Upper lobe of left lung (tissue), 4 donors: ENCODE results near the gene CYP26A1.

Source experiments
- POLR2A ChIP-seq, 4 donors: fragments of 450-650 bp; IDR thresholded peaks; one replicate each; pipeline ENCODE4 v1.5.1; 2016 to 2017; ENCODE audit warnings: antibody characterized with exemption in 4 of 4, mild to moderate bottlenecking in 2 of 4
- POLR2AphosphoS5 ChIP-seq, 2 donors: sonication (generic); formaldehyde crosslinking; IDR thresholded peaks; one replicate each; pipeline ENCODE4 v1.5.1; 2017; ENCODE audit warnings: antibody characterized with exemption in 2 of 2
- TF ChIP-seq, protein P1 (sequence below), 6 experiments: fragments of 450-650 bp in 4 of 6; fragments of 200-600 bp in 2 of 6; sonication (generic) in 2 of 6; IDR thresholded peaks; one replicate each; pipeline ENCODE4 v1.5.1; 2016 to 2019; ENCODE audit warnings: antibody characterized with exemption in 6 of 6

DNA sequence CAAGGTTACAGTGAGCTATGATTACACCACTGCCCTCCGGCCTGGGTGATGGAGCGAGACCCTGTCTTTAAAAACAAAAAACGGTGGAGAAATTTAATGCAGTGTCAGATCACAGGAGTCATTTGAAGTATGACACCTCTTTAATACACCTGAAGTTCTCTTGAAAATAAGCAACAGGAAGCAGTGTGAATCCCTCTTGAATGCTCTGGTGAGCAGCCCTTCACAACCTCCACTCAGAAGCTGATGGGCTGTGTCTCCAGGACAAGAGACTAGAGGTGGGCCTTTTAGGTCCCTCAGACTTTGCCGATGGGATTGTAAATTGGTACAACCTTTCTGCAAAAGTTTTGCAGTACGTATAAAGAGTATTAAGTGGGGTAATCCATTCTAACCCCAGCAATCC is 50.1 kb downstream of the CYP26A1 start:
- TF ChIP-seq POLR2A (IDR thresholded peaks at IDR 0.05) (no peak), POLR2AphosphoS5 (IDR thresholded peaks at IDR 0.05) (no peak)
- TF ChIP-seq, protein P1, sequence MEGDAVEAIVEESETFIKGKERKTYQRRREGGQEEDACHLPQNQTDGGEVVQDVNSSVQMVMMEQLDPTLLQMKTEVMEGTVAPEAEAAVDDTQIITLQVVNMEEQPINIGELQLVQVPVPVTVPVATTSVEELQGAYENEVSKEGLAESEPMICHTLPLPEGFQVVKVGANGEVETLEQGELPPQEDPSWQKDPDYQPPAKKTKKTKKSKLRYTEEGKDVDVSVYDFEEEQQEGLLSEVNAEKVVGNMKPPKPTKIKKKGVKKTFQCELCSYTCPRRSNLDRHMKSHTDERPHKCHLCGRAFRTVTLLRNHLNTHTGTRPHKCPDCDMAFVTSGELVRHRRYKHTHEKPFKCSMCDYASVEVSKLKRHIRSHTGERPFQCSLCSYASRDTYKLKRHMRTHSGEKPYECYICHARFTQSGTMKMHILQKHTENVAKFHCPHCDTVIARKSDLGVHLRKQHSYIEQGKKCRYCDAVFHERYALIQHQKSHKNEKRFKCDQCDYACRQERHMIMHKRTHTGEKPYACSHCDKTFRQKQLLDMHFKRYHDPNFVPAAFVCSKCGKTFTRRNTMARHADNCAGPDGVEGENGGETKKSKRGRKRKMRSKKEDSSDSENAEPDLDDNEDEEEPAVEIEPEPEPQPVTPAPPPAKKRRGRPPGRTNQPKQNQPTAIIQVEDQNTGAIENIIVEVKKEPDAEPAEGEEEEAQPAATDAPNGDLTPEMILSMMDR (IDR thresholded peaks at IDR 0.05) = no peak
